Measurements from ENCODE around the gene SCN9A.
"Not testable (repeated sequence)": the region's sequence is repeated elsewhere in the genome, so short reads cannot be mapped to it uniquely, and the experiment has no call there.

The SCN9A gene

DNA sequence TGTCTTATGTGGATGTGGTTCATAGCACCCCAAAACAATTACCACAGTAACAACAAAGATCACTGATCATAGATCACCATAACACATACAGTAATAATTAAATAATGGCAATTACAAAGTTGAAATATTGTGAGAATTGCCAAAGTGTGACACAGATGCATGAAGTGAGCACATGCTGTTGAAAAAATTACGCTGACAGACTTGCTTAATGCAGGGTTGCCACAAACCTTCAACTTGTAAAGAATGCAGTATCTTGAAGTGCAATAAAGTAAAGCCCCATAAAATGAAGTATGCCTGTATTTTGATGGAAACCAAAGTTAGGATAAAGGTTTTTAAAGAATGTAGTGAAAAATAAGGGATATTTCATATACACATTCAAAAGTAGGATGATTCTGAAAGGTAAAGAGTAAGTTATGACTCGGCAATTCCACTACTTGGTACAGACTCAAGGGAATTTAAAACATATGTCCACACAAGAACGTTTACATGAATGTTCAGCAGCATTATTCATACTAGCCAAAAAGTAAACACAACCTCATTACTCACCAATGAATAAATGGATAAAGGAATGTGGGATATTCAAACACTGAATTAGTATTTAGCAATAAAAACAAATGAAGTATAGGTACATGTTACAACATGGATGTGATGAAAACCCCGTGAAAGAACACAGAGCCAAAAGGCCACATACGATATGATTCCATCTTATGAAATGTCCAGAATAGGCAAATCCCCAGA is 61.6 kb downstream of the SCN9A start:
- Histone ChIP-seq H3K4me1 (ENCODE audit: control insufficient read depth, low read length) (no peaks in the 10 kb centered on the region), H3K79me2 (ENCODE audit: control insufficient read depth, low read length) (no peaks in the 10 kb centered on the region), H3K36me3 (ENCODE audit: control insufficient read depth, low read length) (no peaks in the 10 kb centered on the region), H3K27me3 (ENCODE audit: control insufficient read depth, low read length) (no peaks in the 10 kb centered on the region), H3F3A (ENCODE audit: control insufficient read depth, insufficient read depth) (no peaks in the 10 kb centered on the region), H3K9me3 (ENCODE audit: control insufficient read depth, insufficient read depth, low read length) (no peaks in the 10 kb centered on the region), H3K4me3 (ENCODE audit: low read length) (no peak overlapping the region), H3K4me2 (ENCODE audit: low read length) (no peak overlapping the region), H3K27ac (ENCODE audit: low read depth, low read length) (no peak overlapping the region), H3K9me2 (replicated peaks; ENCODE audit: control insufficient read depth, low read length) (no peaks in the 10 kb centered on the region), H4K20me1 (ENCODE audit: control insufficient read depth, insufficient read depth, low read depth, low read length) (no peaks in the 10 kb centered on the region)
- no peak for TF ChIP-seq EZH2phosphoT487 (IDR thresholded peaks at IDR 0.05; ENCODE audit: borderline replicate concordance, low read length)
- TF ChIP-seq, protein P1, sequence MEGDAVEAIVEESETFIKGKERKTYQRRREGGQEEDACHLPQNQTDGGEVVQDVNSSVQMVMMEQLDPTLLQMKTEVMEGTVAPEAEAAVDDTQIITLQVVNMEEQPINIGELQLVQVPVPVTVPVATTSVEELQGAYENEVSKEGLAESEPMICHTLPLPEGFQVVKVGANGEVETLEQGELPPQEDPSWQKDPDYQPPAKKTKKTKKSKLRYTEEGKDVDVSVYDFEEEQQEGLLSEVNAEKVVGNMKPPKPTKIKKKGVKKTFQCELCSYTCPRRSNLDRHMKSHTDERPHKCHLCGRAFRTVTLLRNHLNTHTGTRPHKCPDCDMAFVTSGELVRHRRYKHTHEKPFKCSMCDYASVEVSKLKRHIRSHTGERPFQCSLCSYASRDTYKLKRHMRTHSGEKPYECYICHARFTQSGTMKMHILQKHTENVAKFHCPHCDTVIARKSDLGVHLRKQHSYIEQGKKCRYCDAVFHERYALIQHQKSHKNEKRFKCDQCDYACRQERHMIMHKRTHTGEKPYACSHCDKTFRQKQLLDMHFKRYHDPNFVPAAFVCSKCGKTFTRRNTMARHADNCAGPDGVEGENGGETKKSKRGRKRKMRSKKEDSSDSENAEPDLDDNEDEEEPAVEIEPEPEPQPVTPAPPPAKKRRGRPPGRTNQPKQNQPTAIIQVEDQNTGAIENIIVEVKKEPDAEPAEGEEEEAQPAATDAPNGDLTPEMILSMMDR (IDR thresholded peaks at IDR 0.05; ENCODE audit: low read depth, low read length, poor library complexity, severe bottlenecking), result no peak

DNA sequence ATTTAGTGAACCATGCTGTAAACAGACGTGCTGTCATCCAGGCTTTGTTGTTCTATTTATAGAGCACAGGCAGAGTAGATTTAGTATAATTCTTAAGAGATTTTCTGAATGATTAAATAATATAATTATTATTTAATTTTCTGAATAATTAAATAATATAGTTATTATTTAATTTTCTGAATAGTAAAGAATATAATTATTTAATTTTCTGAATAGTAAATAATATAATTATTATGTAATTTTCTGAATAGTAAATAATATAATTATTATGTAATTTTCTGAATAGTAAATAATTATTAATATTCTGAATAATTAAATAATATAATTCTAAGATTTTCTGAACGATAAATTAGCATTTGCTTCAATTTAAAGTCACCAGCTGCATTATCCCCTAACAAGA is 62.9 kb downstream of the SCN9A start:
- H3K27me3 ChIP-seq (ENCODE audit: control insufficient read depth, low read length); H3K36me3 ChIP-seq (ENCODE audit: control insufficient read depth, low read length); H3K4me2 ChIP-seq (ENCODE audit: low read length); H3K79me2 ChIP-seq (ENCODE audit: control insufficient read depth, low read length); H3K4me3 ChIP-seq (ENCODE audit: low read length); H3F3A ChIP-seq (ENCODE audit: control insufficient read depth, insufficient read depth); H3K4me1 ChIP-seq (ENCODE audit: control insufficient read depth, low read length); H3K9me2 ChIP-seq (replicated peaks; ENCODE audit: control insufficient read depth, low read length); H4K20me1 ChIP-seq (ENCODE audit: control insufficient read depth, insufficient read depth, low read depth, low read length); H3K27ac ChIP-seq (ENCODE audit: low read depth, low read length); H3K9me3 ChIP-seq (ENCODE audit: control insufficient read depth, insufficient read depth, low read length): not testable (repeated sequence)

DNA sequence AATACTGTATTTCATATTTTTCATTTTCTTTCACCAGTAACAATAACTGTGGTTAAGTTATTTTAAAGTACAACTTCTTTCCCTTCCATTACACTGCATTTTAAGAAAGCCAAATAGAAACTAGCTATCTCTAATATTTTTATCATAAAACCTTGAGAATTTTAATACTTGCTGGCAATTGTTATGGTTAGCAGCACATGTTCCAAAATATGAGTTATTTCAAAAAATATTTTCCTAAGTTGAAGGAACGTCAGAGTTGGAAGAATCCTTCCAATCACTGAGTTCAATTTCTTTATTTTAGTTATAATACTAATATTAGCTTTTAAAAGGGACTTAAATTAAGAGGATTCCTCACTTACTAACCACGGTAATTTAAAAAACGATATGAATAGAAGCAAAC is 68.4 kb downstream of the SCN9A start:
- H3F3A ChIP-seq (ENCODE audit: control insufficient read depth, insufficient read depth), result no peaks in the 10 kb centered on the region
- no peaks in the 10 kb centered on the region for H3K4me1 ChIP-seq (ENCODE audit: control insufficient read depth, low read length)
- H3K4me3 ChIP-seq (ENCODE audit: low read length), result no peak overlapping the region
- H3K27me3 ChIP-seq (ENCODE audit: control insufficient read depth, low read length), result no peaks in the 10 kb centered on the region
- H3K4me2 ChIP-seq (ENCODE audit: low read length), result no peak overlapping the region
- H3K9me3 ChIP-seq (ENCODE audit: control insufficient read depth, insufficient read depth, low read length), result no peaks in the 10 kb centered on the region
- H3K9me2 ChIP-seq (replicated peaks; ENCODE audit: control insufficient read depth, low read length), result no peaks in the 10 kb centered on the region
- no peaks in the 10 kb centered on the region for H3K79me2 ChIP-seq (ENCODE audit: control insufficient read depth, low read length)
- no peak overlapping the region for H3K27ac ChIP-seq (ENCODE audit: low read depth, low read length)
- no peaks in the 10 kb centered on the region for H4K20me1 ChIP-seq (ENCODE audit: control insufficient read depth, insufficient read depth, low read depth, low read length)
- H3K36me3 ChIP-seq (ENCODE audit: control insufficient read depth, low read length), result no peaks in the 10 kb centered on the region
- TF ChIP-seq, protein P1 (IDR thresholded peaks at IDR 0.05; ENCODE audit: low read depth, low read length, poor library complexity, severe bottlenecking), result no peak
- TF ChIP-seq EZH2phosphoT487 (IDR thresholded peaks at IDR 0.05; ENCODE audit: borderline replicate concordance, low read length), result no peak

DNA sequence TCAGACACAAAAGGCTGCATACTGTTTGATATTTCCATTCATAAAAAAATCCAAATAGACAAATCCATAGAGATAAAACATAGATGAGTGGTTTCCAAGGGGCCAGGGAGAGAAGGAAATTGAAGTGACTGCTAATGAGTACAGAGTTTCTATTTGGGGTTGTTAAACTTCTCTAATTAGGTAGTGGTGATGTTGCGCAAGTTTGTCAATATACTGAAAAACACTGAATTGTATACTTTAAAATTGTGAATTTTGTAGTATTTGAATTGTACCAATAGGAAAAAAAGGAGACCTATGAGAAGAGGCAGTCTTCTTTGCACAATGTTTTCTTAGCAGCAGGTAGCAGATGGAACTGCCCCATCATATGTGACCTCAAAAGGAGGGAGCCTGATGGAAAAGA is 71.1 kb downstream of the SCN9A start:
- Histone ChIP-seq H3K36me3 (ENCODE audit: control insufficient read depth, low read length) (no peaks in the 10 kb centered on the region), H3K4me3 (ENCODE audit: low read length) (no peak overlapping the region), H3F3A (ENCODE audit: control insufficient read depth, insufficient read depth) (no peaks in the 10 kb centered on the region), H3K9me3 (ENCODE audit: control insufficient read depth, insufficient read depth, low read length) (no peaks in the 10 kb centered on the region), H3K9me2 (replicated peaks; ENCODE audit: control insufficient read depth, low read length) (no peaks in the 10 kb centered on the region), H3K4me1 (ENCODE audit: control insufficient read depth, low read length) (no peaks in the 10 kb centered on the region), H4K20me1 (ENCODE audit: control insufficient read depth, insufficient read depth, low read depth, low read length) (no peaks in the 10 kb centered on the region), H3K27me3 (ENCODE audit: control insufficient read depth, low read length) (no peaks in the 10 kb centered on the region), H3K4me2 (ENCODE audit: low read length) (no peak overlapping the region), H3K27ac (ENCODE audit: low read depth, low read length) (no peak overlapping the region), H3K79me2 (ENCODE audit: control insufficient read depth, low read length) (no peaks in the 10 kb centered on the region)
- TF ChIP-seq, protein P1 (IDR thresholded peaks at IDR 0.05; ENCODE audit: low read depth, low read length, poor library complexity, severe bottlenecking), result no peak
- TF ChIP-seq EZH2phosphoT487 (IDR thresholded peaks at IDR 0.05; ENCODE audit: borderline replicate concordance, low read length), result no peak
